BJ (cell line): ENCODE results near the gene LRRC71. TPM values are rescaled to one million over a fixed set of nuclear protein-coding genes. Genes with fewer than 3 reads are reported as not detected.

Experiments
- CTCF ChIA-PET: fragments of 350-600 bp; formaldehyde crosslinking; extraction: SDS; loops from one replicate; lab custom pipeline; 2021; ENCODE audit warnings: antibody characterized with exemption, inconsistent platforms; lab: Yijun Ruan, JAX
- POLR2A ChIA-PET: fragments of 300-600 bp; sonication (Branson Sonifier 250); formaldehyde crosslinking; extraction: SDS; loops from one replicate; lab custom pipeline; 2021; ENCODE audit warnings: antibody characterized with exemption; lab: Charles Lee
- DNase-seq: peaks from one replicate; pipeline ENCODE4 v3.0.0-alpha.2; 2011; ENCODE audit warnings: low read depth
- H3K27me3 ChIP-seq: 2 replicates; pipeline ENCODE4 v1.6.0; 2011; ENCODE audit warnings: low read length; ENCODE audit not compliant: control insufficient read depth, insufficient read depth
- H3K36me3 ChIP-seq: 2 replicates; pipeline ENCODE4 v1.5.1; 2011; ENCODE audit warnings: low read length; ENCODE audit not compliant: control insufficient read depth, insufficient read depth
- H3K4me3 ChIP-seq: 2 replicates; pipeline ENCODE4 v1.5.1; 2011; ENCODE audit warnings: low read depth, mild to moderate bottlenecking, control low read depth, low read length
- CTCF ChIP-seq: IDR thresholded peaks from 2 replicates; pipeline ENCODE4 v1.5.1; 2011; ENCODE audit warnings: low read depth, mild to moderate bottlenecking, control low read depth, inconsistent platforms, low read length, moderate library complexity; ENCODE audit not compliant: insufficient read depth
- polyA plus RNA-seq: library from polyadenylated mRNA; depleted of rRNA; stranded (reverse); fragments of >200 nt; gene quantifications from 2 replicates; pipeline ENCODE4 v1.2.3, GENCODE V29; 2011

Gene LRRC71
- polyA plus RNA-seq, 1 experiment: 1.2 TPM

- ChIA-PET CTCF (interaction anchor here (0.9 to 13.1 kb wide), 35 partner anchors 10 to 300 kb away, joined by 3 to 298 read pairs (median 6); partner anchors contain the start of genes CRABP2, ISG20L2, METTL25B and NES), POLR2A (interaction anchor here (0.6 kb wide), 1 partner anchor 33 kb away, joined by 3 read pairs; no protein-coding TSS in a partner anchor)
- DNase-seq: no peak
- TF ChIP-seq CTCF: peak; percentile 89
- H3K36me3 ChIP-seq: no peaks in the 10 kb centered on the region; the same call in 1 of the 2 replicates
- peaks cover 12% of the 10 kb centered on the region for H3K27me3 ChIP-seq
- peak overlapping the region; percentile 32 for H3K4me3 ChIP-seq
Measured at GRCh38 chr1:156927215-156928042, 7.0 kb downstream of the LRRC71 start.

GRCh38 chr1:156928043-156928602 is 7.7 kb downstream of the LRRC71 start:
- Histone ChIP-seq H3K4me3 (no peak overlapping the region), H3K27me3 (peaks cover 5% of the 10 kb centered on the region), H3K36me3 (no peaks in the 10 kb centered on the region; the same call in 1 of the 2 replicates)
- ChIA-PET POLR2A (interaction anchor here (0.6 kb wide), 1 partner anchor 32 kb away, joined by 3 read pairs; no protein-coding TSS in a partner anchor), CTCF (interaction anchor here (0.9 to 13.1 kb wide), 35 partner anchors 9 to 301 kb away, joined by 3 to 298 read pairs (median 6); partner anchors contain the start of genes CRABP2, ISG20L2, METTL25B and NES)
- TF ChIP-seq CTCF: no peak
- no peak for DNase-seq

- CTCF ChIA-PET: interaction anchor here (1.0 to 13.1 kb wide), 7 partner anchors 9 to 203 kb away, joined by 3 to 298 read pairs (median 4); partner anchors contain the start of genes ISG20L2, LRRC71, METTL25B and NTRK1
- no peaks in the 10 kb centered on the region for H3K27me3 ChIP-seq
- POLR2A ChIA-PET: no interaction called here
- H3K4me3 ChIP-seq: no peak overlapping the region
- no peak for DNase-seq
- H3K36me3 ChIP-seq: peaks cover 4% of the 10 kb centered on the region
- TF ChIP-seq CTCF: no peak
Measured at GRCh38 chr1:156929596-156930238, 9.3 kb downstream of the LRRC71 start.

GRCh38 chr1:156930483-156930882 is 10.1 kb downstream of the LRRC71 start:
- Histone ChIP-seq H3K27me3 (no peaks in the 10 kb centered on the region), H3K4me3 (no peak overlapping the region), H3K36me3 (peaks cover 4% of the 10 kb centered on the region)
- POLR2A ChIA-PET: no interaction called here
- CTCF ChIA-PET: interaction anchor here (1.4 to 13.1 kb wide), 4 partner anchors 13 to 203 kb away, joined by 3 to 298 read pairs (median 21); partner anchors contain the start of genes ISG20L2, METTL25B, NTRK1 and PEAR1
- DNase-seq: no peak
- TF ChIP-seq CTCF: no peak
